K562 (cell line): ENCODE results near the gene BAK1. TPM values are rescaled to one million over a fixed set of nuclear protein-coding genes. Genes with fewer than 3 reads are reported as not detected.

Source experiments
- BDP1 ChIP-seq: IDR thresholded peaks from 3 replicates; pipeline ENCODE4 v1.6.1; 2011; ENCODE audit not compliant: insufficient read length, insufficient read depth
- CREBBP ChIP-seq: IDR thresholded peaks from one replicate; pipeline ENCODE4 v1.6.1; 2012; ENCODE audit warnings: low read depth, mild to moderate bottlenecking, control low read depth, inconsistent platforms, low read length
- ELF4 ChIP-seq: fragments of 450-650 bp; formaldehyde crosslinking; IDR thresholded peaks from 2 replicates; pipeline ENCODE4 v1.4.0; 2022; ENCODE audit warnings: missing genetic modification characterization
- ESRRB ChIP-seq: fragments of 250-450 bp; sonication (Bioruptor Pico); IDR thresholded peaks from 2 replicates; pipeline ENCODE4 v1.5.0; 2020; ENCODE audit warnings: mild to moderate bottlenecking, moderate library complexity, borderline replicate concordance
- GTF2A2 ChIP-seq: IDR thresholded peaks from 2 replicates; pipeline ENCODE4 v1.6.1; 2016; ENCODE audit warnings: mild to moderate bottlenecking, missing genetic modification characterization, missing compliant biosample characterization
- HEY1 ChIP-seq: fragments of 250-450 bp; sonication (Bioruptor Pico); IDR thresholded peaks from 2 replicates; pipeline ENCODE4 v1.5.0; 2020; ENCODE audit warnings: mild to moderate bottlenecking, moderate library complexity, borderline replicate concordance
- ILK ChIP-seq: fragments of 450-650 bp; IDR thresholded peaks from 2 replicates; pipeline ENCODE4 v1.6.1; 2016; ENCODE audit warnings: missing genetic modification characterization, low read depth, mild to moderate bottlenecking, missing compliant biosample characterization, moderate library complexity, borderline replicate concordance
- KAT8 ChIP-seq: fragments of 450-650 bp; IDR thresholded peaks from 2 replicates; pipeline ENCODE4 v1.6.1; 2016; ENCODE audit warnings: low read depth, mild to moderate bottlenecking
- KDM5B ChIP-seq: fragments of 200-600 bp; sonication (generic); IDR thresholded peaks from 2 replicates; pipeline ENCODE4 v1.6.1; 2012; ENCODE audit warnings: low read depth, mild to moderate bottlenecking, moderate library complexity, low read length, control low read depth, inconsistent platforms; ENCODE audit not compliant: insufficient replicate concordance
- NCOA2 ChIP-seq, 2 experiments: fragments of 450-650 bp; IDR thresholded peaks; 2 replicates each; pipeline ENCODE4 v1.6.1; 2018; ENCODE audit warnings: mild to moderate bottlenecking in 2 of 2, moderate library complexity in 1 of 2; ENCODE audit not compliant: partially characterized antibody in 2 of 2
- NCOR1 ChIP-seq: fragments of 450-650 bp; IDR thresholded peaks from 2 replicates; pipeline ENCODE4 v1.6.1; 2016; ENCODE audit warnings: mild to moderate bottlenecking, moderate library complexity
- RCOR1 ChIP-seq, 2 experiments: IDR thresholded peaks; 2 replicates each; pipeline ENCODE4 v1.6.1; 2012; ENCODE audit warnings: low read depth in 2 of 2, low read length in 2 of 2, borderline replicate concordance in 1 of 2, improper control_type of control experiment in 1 of 2
- USF1 ChIP-seq: sonication (generic); formaldehyde crosslinking; IDR thresholded peaks from 2 replicates; pipeline ENCODE4 v1.9.0; 2022; ENCODE audit warnings: mild to moderate bottlenecking, missing genetic modification reagents
- ZNF133 ChIP-seq: fragments of 250-450 bp; sonication (Bioruptor Pico); IDR thresholded peaks from 2 replicates; pipeline ENCODE4 v1.4.0; 2020; ENCODE audit warnings: mild to moderate bottlenecking
- ZNF232 ChIP-seq: sonication (generic); formaldehyde crosslinking; IDR thresholded peaks from 2 replicates; pipeline ENCODE4 v1.8.0; 2022; ENCODE audit warnings: mild to moderate bottlenecking, missing genetic modification reagents
- polyA plus RNA-seq, 8 experiments: library from polyadenylated mRNA; depleted of rRNA in 4 of 8; stranded (reverse) in 5 of 8; unstranded in 3 of 8; fragments of >200 nt; fragmentation: Nextera tagmentation in 2 of 8; fragmentation: Illumina TruSeq in 1 of 8; extraction: Ambion mirVana in 2 of 8; extraction: Trizol in 1 of 8; gene quantifications; 2 replicates each; pipeline versions ENCODE4 v1.2.1 to v1.2.3, GENCODE V29; 2011 to 2014; ENCODE audit warnings: inconsistent platforms in 1 of 8, missing spikeins in 1 of 8
- total RNA-seq, 7 experiments: library from RNA; depleted of rRNA in 6 of 7; stranded (reverse); fragments of >200 nt in 6 of 7; fragmentation: Illumina TruSeq in 2 of 7; extraction: Trizol in 2 of 7; gene quantifications; 2 replicates each; pipeline versions ENCODE4 v1.2.1 to v1.2.3, GENCODE V29; 2011 to 2021; ENCODE audit warnings: low replicate concordance in 1 of 7
- TF ChIP-seq, protein P1 (sequence below): fragments of 200-800 bp; sonication (Bioruptor generic); IDR thresholded peaks from 2 replicates; pipeline ENCODE4 v1.6.1; 2017; ENCODE audit warnings: missing genetic modification characterization, missing compliant biosample characterization
- TF ChIP-seq, protein P2 (sequence below): IDR thresholded peaks from 2 replicates; pipeline ENCODE4 v1.6.1; 2011; ENCODE audit warnings: borderline replicate concordance, low read depth, mild to moderate bottlenecking, moderate library complexity, low read length; ENCODE audit not compliant: insufficient read depth, poor library complexity, severe bottlenecking
- TF ChIP-seq, protein P3 (sequence below), 2 experiments: IDR thresholded peaks; 2 replicates each; pipeline ENCODE4 v1.6.1; 2011; ENCODE audit warnings: borderline replicate concordance in 1 of 2, control low read depth in 1 of 2, low read depth in 1 of 2, low read length in 1 of 2, mild to moderate bottlenecking in 1 of 2, mixed read lengths in 1 of 2, moderate library complexity in 1 of 2; ENCODE audit not compliant: insufficient read depth in 1 of 2, insufficient read length in 1 of 2, poor library complexity in 1 of 2, severe bottlenecking in 1 of 2; ENCODE audit errors: extremely low read depth in 1 of 2
- TF ChIP-seq, protein P4 (sequence below): sonication (generic); formaldehyde crosslinking; IDR thresholded peaks from 2 replicates; pipeline ENCODE4 v1.8.0; 2022; ENCODE audit warnings: missing genetic modification reagents, mild to moderate bottlenecking, moderate library complexity, borderline replicate concordance
- TF ChIP-seq, protein P5 (sequence below): fragments of 250-450 bp; sonication (Bioruptor Pico); IDR thresholded peaks from 2 replicates; pipeline ENCODE4 v1.5.1; 2021; ENCODE audit warnings: mild to moderate bottlenecking

BAK1 gene
- total and polyA plus RNA-seq, 9 of the 15 experiments (the other 6 are each of a cell fraction or from before 2014, with no cell fraction given) = 5.4 to 30.7 (median 18.9) TPM

DNA sequence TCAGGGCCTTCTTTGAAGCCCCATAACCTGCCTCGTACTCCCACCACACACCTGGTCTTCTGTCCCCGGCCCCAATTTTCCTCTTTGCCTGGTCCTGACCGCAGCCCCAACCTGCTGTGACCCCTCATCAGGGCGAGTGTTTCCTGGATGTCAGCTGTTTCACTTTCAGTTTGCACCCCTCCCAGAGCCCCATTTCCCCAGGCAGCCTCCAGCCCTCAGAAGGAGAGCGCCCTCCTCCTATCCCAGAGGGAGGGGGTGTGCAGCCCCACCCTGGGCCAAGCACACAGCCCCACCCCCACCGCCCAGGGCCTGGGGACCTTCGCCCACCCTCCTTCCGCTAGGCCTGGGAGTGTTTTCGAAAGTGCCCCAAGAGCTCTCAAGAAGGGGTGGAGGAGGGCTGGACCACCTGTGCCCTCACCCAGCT, 1.5 kb downstream of the BAK1 start (continued):
- TF ChIP-seq, protein P1, sequence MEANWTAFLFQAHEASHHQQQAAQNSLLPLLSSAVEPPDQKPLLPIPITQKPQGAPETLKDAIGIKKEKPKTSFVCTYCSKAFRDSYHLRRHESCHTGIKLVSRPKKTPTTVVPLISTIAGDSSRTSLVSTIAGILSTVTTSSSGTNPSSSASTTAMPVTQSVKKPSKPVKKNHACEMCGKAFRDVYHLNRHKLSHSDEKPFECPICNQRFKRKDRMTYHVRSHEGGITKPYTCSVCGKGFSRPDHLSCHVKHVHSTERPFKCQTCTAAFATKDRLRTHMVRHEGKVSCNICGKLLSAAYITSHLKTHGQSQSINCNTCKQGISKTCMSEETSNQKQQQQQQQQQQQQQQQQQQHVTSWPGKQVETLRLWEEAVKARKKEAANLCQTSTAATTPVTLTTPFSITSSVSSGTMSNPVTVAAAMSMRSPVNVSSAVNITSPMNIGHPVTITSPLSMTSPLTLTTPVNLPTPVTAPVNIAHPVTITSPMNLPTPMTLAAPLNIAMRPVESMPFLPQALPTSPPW (CRISPR knock-in tag) = 0 out of 2 replicates have a peak, but pooled peaks have one; percentile 27
- TF ChIP-seq BDP1 = no peak
- TF ChIP-seq, protein P2, sequence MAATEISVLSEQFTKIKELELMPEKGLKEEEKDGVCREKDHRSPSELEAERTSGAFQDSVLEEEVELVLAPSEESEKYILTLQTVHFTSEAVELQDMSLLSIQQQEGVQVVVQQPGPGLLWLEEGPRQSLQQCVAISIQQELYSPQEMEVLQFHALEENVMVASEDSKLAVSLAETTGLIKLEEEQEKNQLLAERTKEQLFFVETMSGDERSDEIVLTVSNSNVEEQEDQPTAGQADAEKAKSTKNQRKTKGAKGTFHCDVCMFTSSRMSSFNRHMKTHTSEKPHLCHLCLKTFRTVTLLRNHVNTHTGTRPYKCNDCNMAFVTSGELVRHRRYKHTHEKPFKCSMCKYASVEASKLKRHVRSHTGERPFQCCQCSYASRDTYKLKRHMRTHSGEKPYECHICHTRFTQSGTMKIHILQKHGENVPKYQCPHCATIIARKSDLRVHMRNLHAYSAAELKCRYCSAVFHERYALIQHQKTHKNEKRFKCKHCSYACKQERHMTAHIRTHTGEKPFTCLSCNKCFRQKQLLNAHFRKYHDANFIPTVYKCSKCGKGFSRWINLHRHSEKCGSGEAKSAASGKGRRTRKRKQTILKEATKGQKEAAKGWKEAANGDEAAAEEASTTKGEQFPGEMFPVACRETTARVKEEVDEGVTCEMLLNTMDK = no peak
- TF ChIP-seq CREBBP = no peak
- TF ChIP-seq ZNF133 (CRISPR knock-in tag) = no peak
- TF ChIP-seq, protein P3, sequence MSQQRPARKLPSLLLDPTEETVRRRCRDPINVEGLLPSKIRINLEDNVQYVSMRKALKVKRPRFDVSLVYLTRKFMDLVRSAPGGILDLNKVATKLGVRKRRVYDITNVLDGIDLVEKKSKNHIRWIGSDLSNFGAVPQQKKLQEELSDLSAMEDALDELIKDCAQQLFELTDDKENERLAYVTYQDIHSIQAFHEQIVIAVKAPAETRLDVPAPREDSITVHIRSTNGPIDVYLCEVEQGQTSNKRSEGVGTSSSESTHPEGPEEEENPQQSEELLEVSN (IDR thresholded peaks at IDR 0.05; ENCODE audit: borderline replicate concordance in 1 of 2, extremely low read depth in 1 of 2, insufficient read depth in 1 of 2, insufficient read length in 1 of 2, low read depth in 1 of 2, low read length in 1 of 2, poor library complexity in 1 of 2, severe bottlenecking in 1 of 2) = no peak
- TF ChIP-seq, protein P4, sequence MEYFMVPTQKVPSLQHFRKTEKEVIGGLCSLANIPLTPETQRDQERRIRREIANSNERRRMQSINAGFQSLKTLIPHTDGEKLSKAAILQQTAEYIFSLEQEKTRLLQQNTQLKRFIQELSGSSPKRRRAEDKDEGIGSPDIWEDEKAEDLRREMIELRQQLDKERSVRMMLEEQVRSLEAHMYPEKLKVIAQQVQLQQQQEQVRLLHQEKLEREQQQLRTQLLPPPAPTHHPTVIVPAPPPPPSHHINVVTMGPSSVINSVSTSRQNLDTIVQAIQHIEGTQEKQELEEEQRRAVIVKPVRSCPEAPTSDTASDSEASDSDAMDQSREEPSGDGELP (CRISPR knock-in tag) = peak; percentile 73
- TF ChIP-seq USF1 (CRISPR knock-in tag) = peak; percentile 3; the same call in 1 of the 2 replicates
- no peak for TF ChIP-seq NCOA2 (IDR thresholded peaks at IDR 0.05; ENCODE audit: partially characterized antibody in 2 of 2)
- no peak for TF ChIP-seq KAT8
- TF ChIP-seq ILK (tag) = no peak
- no peak for TF ChIP-seq KDM5B
- TF ChIP-seq ESRRB = no peak
- TF ChIP-seq HEY1 = no peak
- no peak for TF ChIP-seq GTF2A2
- TF ChIP-seq, protein P5, sequence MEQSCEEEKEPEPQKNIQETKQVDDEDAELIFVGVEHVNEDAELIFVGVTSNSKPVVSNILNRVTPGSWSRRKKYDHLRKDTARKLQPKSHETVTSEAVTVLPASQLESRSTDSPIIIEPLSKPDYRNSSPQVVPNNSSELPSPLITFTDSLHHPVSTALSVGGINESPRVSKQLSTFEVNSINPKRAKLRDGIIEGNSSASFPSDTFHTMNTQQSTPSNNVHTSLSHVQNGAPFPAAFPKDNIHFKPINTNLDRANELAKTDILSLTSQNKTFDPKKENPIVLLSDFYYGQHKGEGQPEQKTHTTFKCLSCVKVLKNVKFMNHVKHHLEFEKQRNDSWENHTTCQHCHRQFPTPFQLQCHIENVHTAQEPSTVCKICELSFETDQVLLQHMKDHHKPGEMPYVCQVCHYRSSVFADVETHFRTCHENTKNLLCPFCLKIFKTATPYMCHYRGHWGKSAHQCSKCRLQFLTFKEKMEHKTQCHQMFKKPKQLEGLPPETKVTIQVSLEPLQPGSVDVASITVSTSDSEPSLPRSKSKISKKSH (CRISPR knock-in tag) = no peak
- no peak for TF ChIP-seq NCOR1
- TF ChIP-seq RCOR1 (IDR thresholded peaks at IDR 0.05; ENCODE audit: borderline replicate concordance in 1 of 2, low read depth in 2 of 2, low read length in 2 of 2) = no peak
- no peak for TF ChIP-seq ZNF232 (CRISPR knock-in tag)
- no peak for TF ChIP-seq ELF4 (CRISPR knock-in tag)
